Right lobe of liver (tissue), 4 donors: ENCODE data around the gene PTPN5.

Experiments used
- CTCF ChIP-seq, 4 donors: fragments of 200-600 bp in 3 of 4; fragments of 450-650 bp in 1 of 4; IDR thresholded peaks; one replicate each; pipeline versions ENCODE4 v1.5.1 to v1.8.0; 2016 to 2022; ENCODE audit warnings: antibody characterized with exemption in 4 of 4, mild to moderate bottlenecking in 2 of 4
- POLR2A ChIP-seq: fragments of 450-650 bp; IDR thresholded peaks from one replicate; pipeline ENCODE4 v1.6.1; 2017; ENCODE audit warnings: antibody characterized with exemption, mild to moderate bottlenecking
- donor health status: DM: no; HTN: no; CAD: no.
- donor health status: DM: no; HTN: no; CAD: no.
- donor health status: DM: no; HTN: yes; CAD: no.

- TF ChIP-seq CTCF (IDR thresholded peaks at IDR 0.05) (no peak), POLR2A (no peak)
Observed at GRCh38 chr11:18768472-18768901, 23.1 kb downstream of the PTPN5 start.
